AG04450 (cell line): ENCODE data around the gene SPTLC3. TPM values are rescaled to one million over a fixed set of nuclear protein-coding genes. Genes with fewer than 3 reads are reported as not detected.

Experiments
- CTCF ChIA-PET: fragments of 300-600, 350-600 bp; formaldehyde crosslinking; extraction: SDS; loops from one replicate; lab custom pipeline; 2022; ENCODE audit warnings: antibody characterized with exemption, inconsistent platforms; lab: Charles Lee
- POLR2A ChIA-PET: fragments of 350-600 bp; formaldehyde crosslinking; extraction: SDS; loops from one replicate; lab custom pipeline; 2021; ENCODE audit warnings: antibody characterized with exemption, inconsistent platforms; lab: Yijun Ruan, JAX
- DNase-seq: peaks from one replicate; pipeline ENCODE4 v3.0.0-alpha.2; 2011; ENCODE audit warnings: low read depth, low spot score
- H3K27ac ChIP-seq: one replicate; pipeline ENCODE4 v1.5.1; 2012; ENCODE audit warnings: low read depth, low read length, control low read depth
- H3K27me3 ChIP-seq: one replicate; pipeline ENCODE4 v1.6.0; 2012; ENCODE audit warnings: low read length; ENCODE audit not compliant: control insufficient read depth, insufficient read depth
- H3K4me3 ChIP-seq: 2 replicates; pipeline ENCODE4 v1.5.1; 2011; ENCODE audit warnings: mild to moderate bottlenecking, low read depth, low read length, control low read depth
- H3K9me3 ChIP-seq: 2 replicates; pipeline ENCODE4 v1.5.1; 2012; ENCODE audit warnings: low read length; ENCODE audit not compliant: control insufficient read depth, insufficient read depth
- CTCF ChIP-seq: IDR thresholded peaks from 2 replicates; pipeline ENCODE4 v1.5.1; 2011; ENCODE audit warnings: low read depth, low read length, control low read depth, inconsistent platforms
- polyA plus RNA-seq: library from polyadenylated mRNA; depleted of rRNA; stranded (reverse); fragments of >200 nt; gene quantifications from 2 replicates; pipeline ENCODE4 v1.2.3, GENCODE V29; 2011

The SPTLC3 gene
- polyA plus RNA-seq, 1 experiment = 2.8 TPM

GRCh38 chr20:12965212-12965869, 43.4 kb upstream of the SPTLC3 start:
- 0 out of 2 replicates have a peak, but pooled peaks cover 4% of the 10 kb centered on the region for H3K9me3 ChIP-seq
- H3K27me3 ChIP-seq = peaks cover 5% of the 10 kb centered on the region
- CTCF ChIA-PET = interaction anchor here (0.7 to 13.6 kb wide), 21 partner anchors 10 to 806 kb away, joined by 3 to 589 read pairs (median 5); no protein-coding TSS in a partner anchor
- POLR2A ChIA-PET = no interaction called here
- no peak overlapping the region for H3K27ac ChIP-seq
- DNase-seq = no peak
- H3K4me3 ChIP-seq = no peak overlapping the region
- no peak for TF ChIP-seq CTCF

GRCh38 chr20:12965870-12966251, 42.9 kb upstream of the SPTLC3 start:
- H3K4me3 ChIP-seq = no peak overlapping the region
- peaks cover 9% of the 10 kb centered on the region for H3K27me3 ChIP-seq
- CTCF ChIA-PET = interaction anchor here (0.6 to 13.6 kb wide), 30 partner anchors 9 to 806 kb away, joined by 3 to 589 read pairs (median 5); no protein-coding TSS in a partner anchor
- H3K9me3 ChIP-seq = 0 out of 2 replicates have a peak, but pooled peaks cover 4% of the 10 kb centered on the region
- no peak overlapping the region for H3K27ac ChIP-seq
- POLR2A ChIA-PET = no interaction called here
- DNase-seq = no peak
- TF ChIP-seq CTCF = no peak

GRCh38 chr20:12966468-12967085, 42.2 kb upstream of the SPTLC3 start:
- peak; percentile 18 for DNase-seq
- ChIA-PET POLR2A (no interaction called here), CTCF (interaction anchor here (0.6 to 13.6 kb wide), 29 partner anchors 8 to 805 kb away, joined by 3 to 589 read pairs (median 5); no protein-coding TSS in a partner anchor)
- peak; percentile 66 for TF ChIP-seq CTCF
- Histone ChIP-seq H3K9me3 (0 out of 2 replicates have a peak, but pooled peaks cover 4% of the 10 kb centered on the region), H3K27me3 (peaks cover 11% of the 10 kb centered on the region), H3K27ac (no peak overlapping the region), H3K4me3 (no peak overlapping the region)

- Histone ChIP-seq H3K4me3 (no peak overlapping the region), H3K9me3 (0 out of 2 replicates have a peak, but pooled peaks cover 4% of the 10 kb centered on the region), H3K27ac (no peak overlapping the region), H3K27me3 (peaks cover 11% of the 10 kb centered on the region)
- CTCF ChIA-PET = interaction anchor here (0.9 to 13.6 kb wide), 11 partner anchors 9 to 803 kb away, joined by 3 to 589 read pairs (median 8); no protein-coding TSS in a partner anchor
- POLR2A ChIA-PET = no interaction called here
- no peak for DNase-seq
- TF ChIP-seq CTCF = no peak
Observed at GRCh38 chr20:12967932-12968331, 40.8 kb upstream of the SPTLC3 start.
